Mesodermal cell (in vitro differentiated cells): ENCODE measurements around the gene DCPS. TPM values are rescaled to one million over a fixed set of nuclear protein-coding genes. Genes with fewer than 3 reads are reported as not detected.
"Not testable (repeated sequence)": the region's sequence is repeated elsewhere in the genome, so short reads cannot be mapped to it uniquely, and the experiment has no call there.

Source experiments
- H3K27ac ChIP-seq: 2 replicates; pipeline ENCODE4 v1.7.0; 2013; ENCODE audit warnings: mild to moderate bottlenecking, low read depth, low read length, moderate library complexity; ENCODE audit not compliant: severe bottlenecking
- H3K36me3 ChIP-seq: 2 replicates; pipeline ENCODE4 v1.7.1; 2013; ENCODE audit warnings: mild to moderate bottlenecking, low read length, moderate library complexity; ENCODE audit not compliant: control insufficient read depth, insufficient read depth
- H3K4me1 ChIP-seq: one replicate; pipeline ENCODE4 v1.7.1; 2013; ENCODE audit warnings: mild to moderate bottlenecking, low read length; ENCODE audit not compliant: insufficient read depth, control insufficient read depth, poor library complexity, severe bottlenecking
- H3K4me3 ChIP-seq: 2 replicates; pipeline ENCODE4 v1.7.0; 2013; ENCODE audit warnings: low read length, control low read depth, mild to moderate bottlenecking; ENCODE audit not compliant: insufficient read depth, poor library complexity, severe bottlenecking; ENCODE audit errors: extremely low read depth
- H3K9me3 ChIP-seq: 2 replicates; pipeline ENCODE4 v1.7.1; 2013; ENCODE audit warnings: mild to moderate bottlenecking, low read length, moderate library complexity; ENCODE audit not compliant: control insufficient read depth
- WGBS, 2 experiments: methylation state at CpG; one replicate each; pipeline ENCODE4 v1.1.5; 2013; ENCODE audit warnings: missing lambda C conversion rate in 2 of 2; ENCODE audit not compliant: insufficient coverage in 2 of 2; 5-methylcytosine and 5-hydroxymethylcytosine counted together
- polyA plus RNA-seq, 2 experiments: library from polyadenylated mRNA; stranded (reverse); fragments of 50-300 nt; gene quantifications; one replicate each; pipeline ENCODE4 v1.2.3, GENCODE V29; 2013

The DCPS gene
- 19.8 TPM for polyA plus RNA-seq (2013, experiment 1 of 2)
- 18.5 TPM for polyA plus RNA-seq (2013, experiment 2 of 2)

DNA sequence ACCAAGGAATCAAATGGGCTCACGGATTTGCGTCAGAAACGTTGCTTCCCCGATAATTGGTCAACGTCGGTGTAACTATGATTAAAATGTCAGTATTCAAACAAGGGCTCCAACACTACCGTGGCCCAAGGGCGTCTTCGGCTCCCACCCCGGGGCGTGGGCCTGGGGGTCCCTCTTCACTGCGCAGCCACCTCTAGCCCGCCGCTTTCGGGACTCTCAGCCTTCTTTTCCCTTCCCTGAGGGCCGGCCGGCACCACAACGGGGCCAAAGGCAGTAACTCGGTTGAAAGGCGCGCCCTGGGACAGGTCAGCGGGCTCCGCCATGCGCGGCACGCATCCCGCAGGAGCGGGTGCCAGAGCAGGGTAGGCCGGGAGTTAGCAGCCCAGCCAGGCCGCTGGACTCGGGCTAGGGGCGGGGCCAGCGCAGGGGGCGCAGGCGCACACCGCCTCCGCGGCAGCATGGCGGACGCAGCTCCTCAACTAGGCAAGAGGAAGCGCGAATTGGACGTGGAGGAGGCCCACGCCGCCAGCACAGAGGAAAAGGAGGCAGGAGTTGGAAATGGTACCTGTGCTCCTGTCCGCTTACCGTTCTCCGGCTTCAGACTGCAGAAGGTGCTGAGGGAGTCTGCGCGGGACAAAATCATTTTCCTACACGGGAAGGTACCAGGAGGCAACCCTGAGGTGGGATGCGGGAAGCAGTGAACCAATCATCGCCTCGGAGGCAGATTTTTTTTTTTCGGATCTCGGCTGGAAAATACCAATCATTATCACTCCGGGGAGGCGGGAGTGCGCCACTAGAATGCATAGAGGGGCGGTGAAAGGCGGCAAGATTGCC is at the start of gene DCPS:
DCPS (plus strand) TSS at position 438 of the 834 bp plus-strand sequence; CDS start at position 459, 21 bp downstream.
- Histone ChIP-seq H3K9me3 (no peaks in the 10 kb centered on the region), H3K4me1 (peaks cover 7% of the 10 kb centered on the region), H3K27ac (peak within 1 kb of the TSS; percentile 85), H3K36me3 (peaks cover 14% of the 10 kb centered on the region), H3K4me3 (peak within 1 kb of the TSS; percentile 63)
- 1 to 3% methylated on average over 45 to 50 of the region's 61 CpGs for WGBS, 2 experiments

DNA sequence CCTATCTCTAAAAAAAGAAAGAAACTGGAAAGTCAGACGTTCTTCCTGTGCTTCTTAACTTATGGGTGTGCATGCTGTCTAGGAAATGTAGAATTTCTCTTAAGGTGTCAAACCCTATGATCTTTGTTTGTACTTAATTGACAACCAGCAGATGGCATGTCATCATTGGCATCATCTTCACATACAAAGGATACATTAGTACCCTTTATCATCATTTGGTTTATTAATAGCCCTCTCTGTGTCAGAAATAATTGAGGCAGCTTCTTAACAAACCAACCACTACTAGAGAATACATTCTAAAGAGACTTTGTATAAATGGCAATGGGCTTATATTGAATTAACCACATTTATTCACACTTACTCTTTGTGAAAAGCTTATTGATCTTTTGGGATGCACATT is 49.0 kb upstream of the DCPS start:
- no peaks in the 10 kb centered on the region for H3K4me1 ChIP-seq
- no CpG with 5 or more reads among the region's 1 CpG for WGBS, 2 experiments
- peaks cover 65% of the 10 kb centered on the region for H3K36me3 ChIP-seq
- H3K4me3 ChIP-seq, result no peak overlapping the region
- no peak overlapping the region for H3K27ac ChIP-seq
- H3K9me3 ChIP-seq, result no peaks in the 10 kb centered on the region

GRCh38 chr11:126255507-126255906 is 48.4 kb upstream of the DCPS start:
- H3K36me3 ChIP-seq, result peaks cover 64% of the 10 kb centered on the region
- H3K4me3 ChIP-seq, result not testable (repeated sequence)

DNA sequence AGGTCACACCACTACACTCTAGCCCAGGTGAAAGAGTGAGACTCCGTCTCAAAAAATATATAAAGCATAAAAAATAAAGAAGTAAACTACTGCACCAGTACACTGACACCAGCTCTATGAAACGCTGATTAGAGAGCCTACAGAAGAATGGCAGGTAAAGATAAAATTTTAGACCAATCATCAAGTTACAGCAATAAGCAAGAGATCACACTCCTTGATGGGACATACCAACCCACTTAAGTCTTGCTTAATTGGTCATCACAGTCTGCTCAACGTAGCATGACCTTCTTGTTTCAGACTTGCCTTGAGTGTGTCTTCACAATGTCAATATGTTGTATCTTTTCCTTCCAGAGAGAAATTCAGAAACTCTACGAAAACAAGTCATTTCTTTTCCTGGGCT is 47.6 kb upstream of the DCPS start:
- Histone ChIP-seq H3K4me3 (no peak overlapping the region), H3K4me1 (no peaks in the 10 kb centered on the region), H3K9me3 (no peaks in the 10 kb centered on the region), H3K36me3 (peaks cover 63% of the 10 kb centered on the region), H3K27ac (no peak overlapping the region)
- 86 to 94% methylated on average over 2 of the region's 4 CpGs for WGBS, 2 experiments

More at GRCh38 chr11:126255507-126255906, 48.4 kb upstream of the DCPS start:
- not testable (repeated sequence) for H3K27ac ChIP-seq, H3K4me1 ChIP-seq, H3K9me3 ChIP-seq
- 94% methylated on average over 3 of the region's 5 CpGs for WGBS, 2 experiments

DNA sequence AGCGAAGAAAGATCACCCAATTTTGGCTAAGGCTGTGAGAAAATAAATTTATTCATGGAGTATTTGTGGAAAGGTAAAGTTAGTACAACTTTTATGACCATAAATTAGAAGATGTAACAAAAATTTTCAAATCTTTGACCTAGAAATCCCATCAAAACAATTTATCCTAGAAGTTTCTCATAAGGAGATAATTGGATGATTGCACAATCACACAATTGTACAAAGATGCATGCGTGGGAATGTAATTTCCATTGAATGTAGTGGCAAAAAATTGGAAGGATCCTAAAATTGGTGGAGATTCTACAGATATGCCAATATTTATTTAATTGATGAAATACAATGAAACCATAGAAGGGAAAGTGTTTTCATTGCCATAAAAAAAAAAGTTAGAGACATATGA is 46.7 kb upstream of the DCPS start:
- no peaks in the 10 kb centered on the region for H3K4me1 ChIP-seq

GRCh38 chr11:126257764-126258163 is 46.1 kb upstream of the DCPS start:
- Histone ChIP-seq H3K9me3 (no peaks in the 10 kb centered on the region), H3K27ac (no peak overlapping the region), H3K4me1 (no peaks in the 10 kb centered on the region), H3K36me3 (peaks cover 66% of the 10 kb centered on the region), H3K4me3 (no peak overlapping the region)
- WGBS, 2 experiments, result 100% methylated on average over 1 of the region's 2 CpGs; no CpG with 5 or more reads in 1 of the 2 experiments

More for the DNA sequence above, 46.7 kb upstream of the DCPS start:
- Histone ChIP-seq H3K4me3 (no peak overlapping the region), H3K27ac (no peak overlapping the region), H3K9me3 (no peaks in the 10 kb centered on the region), H3K36me3 (peaks cover 65% of the 10 kb centered on the region)
- no CpG with 5 or more reads among the region's 2 CpGs for WGBS, 2 experiments

GRCh38 chr11:126262216-126262615 is 41.6 kb upstream of the DCPS start:
- Histone ChIP-seq H3K27ac (no peak overlapping the region), H3K9me3 (no peaks in the 10 kb centered on the region), H3K4me1 (peaks cover 1% of the 10 kb centered on the region), H3K36me3 (peaks cover 76% of the 10 kb centered on the region), H3K4me3 (no peak overlapping the region)
- 100% methylated on average over 4 to 5 of the region's 6 CpGs for WGBS, 2 experiments

DNA sequence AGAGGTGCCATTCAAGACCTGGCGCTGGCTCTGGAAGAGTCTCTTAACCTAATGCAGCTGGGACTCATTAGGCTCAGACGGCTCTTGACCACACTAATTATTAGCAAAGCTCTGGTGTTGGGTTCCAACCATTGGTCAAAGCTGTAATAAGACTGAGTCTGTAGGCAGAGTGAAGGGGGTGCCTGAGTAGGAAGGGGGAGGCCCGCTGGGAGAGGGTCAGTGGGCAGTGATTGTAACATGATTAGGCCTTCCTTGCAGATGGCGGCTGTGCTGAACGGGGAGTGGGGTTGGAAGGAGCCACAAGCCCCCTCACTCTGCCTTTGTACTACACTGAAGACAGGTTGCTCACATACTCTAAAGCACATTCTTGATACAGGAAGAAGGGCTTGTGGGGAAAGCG is 40.4 kb upstream of the DCPS start:
- H3K36me3 ChIP-seq, result peaks cover 71% of the 10 kb centered on the region
- WGBS, 2 experiments, result 94 to 95% methylated on average over 3 to 5 of the region's 6 CpGs

DNA sequence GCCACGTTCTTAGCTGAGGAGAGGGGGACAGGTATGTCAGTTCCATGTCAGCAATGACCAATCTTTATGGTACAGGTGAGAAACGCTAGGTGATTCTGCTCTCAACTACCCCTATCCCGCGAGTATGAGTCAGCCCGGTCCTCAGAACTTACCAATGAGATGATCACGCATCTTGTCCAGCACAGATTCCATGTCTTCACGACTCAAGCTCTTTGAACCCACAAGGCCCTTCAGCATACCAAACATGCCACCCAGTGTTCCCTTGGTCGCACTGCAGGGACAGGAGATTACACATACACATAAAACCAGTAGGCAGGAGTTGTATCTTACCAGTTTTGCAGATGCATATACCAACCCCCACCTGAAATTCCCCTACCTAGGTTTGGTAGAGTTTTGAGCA is 38.0 kb upstream of the DCPS start:
- H3K4me1 ChIP-seq, result peaks cover 7% of the 10 kb centered on the region
- H3K27ac ChIP-seq, result no peak overlapping the region
- 91 to 96% methylated on average over 7 to 8 of the region's 8 CpGs for WGBS, 2 experiments
- H3K4me3 ChIP-seq, result no peak overlapping the region
- H3K9me3 ChIP-seq, result no peaks in the 10 kb centered on the region
- peaks cover 68% of the 10 kb centered on the region for H3K36me3 ChIP-seq

More for the DNA sequence above, 40.4 kb upstream of the DCPS start:
- Histone ChIP-seq H3K27ac (no peak overlapping the region), H3K9me3 (no peaks in the 10 kb centered on the region), H3K4me1 (peaks cover 7% of the 10 kb centered on the region), H3K4me3 (no peak overlapping the region)

DNA sequence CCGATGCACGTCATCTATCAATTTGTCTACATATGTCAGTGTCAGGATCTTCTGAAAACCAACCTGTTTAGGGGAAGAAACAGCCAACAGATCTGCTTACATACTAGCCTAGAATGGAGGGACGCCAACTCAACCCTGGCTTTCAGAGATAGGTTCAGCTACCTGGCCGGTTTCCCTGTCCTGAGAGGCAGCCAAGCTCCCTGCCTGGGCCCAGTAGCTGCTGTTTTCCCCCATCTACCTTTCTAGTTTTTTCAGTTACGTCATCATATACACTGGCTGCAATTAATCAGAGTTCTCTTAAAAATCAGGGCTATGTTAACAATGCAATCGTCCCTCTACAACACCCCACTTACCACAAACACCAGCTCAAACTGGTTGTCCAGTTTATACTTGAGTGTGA is 36.2 kb upstream of the DCPS start:
- Histone ChIP-seq H3K36me3 (peaks cover 55% of the 10 kb centered on the region), H3K4me3 (peak overlapping the region; percentile 93), H3K9me3 (no peaks in the 10 kb centered on the region), H3K4me1 (peaks cover 7% of the 10 kb centered on the region), H3K27ac (peak overlapping the region; percentile 8)
- 90 to 95% methylated on average over 4 to 5 of the region's 6 CpGs for WGBS, 2 experiments

- H3K27ac ChIP-seq, result peak overlapping the region; percentile 95
- peaks cover 55% of the 10 kb centered on the region for H3K36me3 ChIP-seq
- 0 to 1% methylated on average over 17 to 22 of the region's 23 CpGs for WGBS, 2 experiments
- no peaks in the 10 kb centered on the region for H3K9me3 ChIP-seq
- peak overlapping the region; percentile 93 for H3K4me3 ChIP-seq
- peaks cover 7% of the 10 kb centered on the region for H3K4me1 ChIP-seq
These were observed 35.5 kb upstream of the DCPS start for GRCh38 chr11:126268361-126268707.
